Activated T-cell treated with anti-CD3 and anti-CD28 coated beads, Interleukin-2, amount 50 U/mL, for 72 hours (primary cell): ENCODE results near the gene BDKRB1. TPM values are rescaled to one million over a fixed set of nuclear protein-coding genes. Genes with fewer than 3 reads are reported as not detected.

ENCODE experiments used
- ATAC-seq, 2 donors: fragments of 150-1000 bp; cut with Tn5 transposase; replicated peaks in 1 of 2; 2 replicates each; pipeline ENCODE4 v1.10.0; 2021; ENCODE audit warnings: moderate library complexity in 2 of 2, mild to moderate bottlenecking in 1 of 2
- DNase-seq, 2 donors: peaks; one replicate each; pipeline ENCODE4 v3.0.0; 2021 to 2022; ENCODE audit warnings: mixed read lengths in 1 of 2
- H3K27ac Mint-ChIP-seq: one replicate; pipeline ENCODE4 v1.8.0; 2022; ENCODE audit warnings: mild to moderate bottlenecking, moderate library complexity, mixed read lengths
- H3K27me3 Mint-ChIP-seq: one replicate; pipeline ENCODE4 v1.8.0; 2022; ENCODE audit warnings: low read depth, mixed read lengths
- H3K36me3 Mint-ChIP-seq, 2 donors: one replicate each; pipeline ENCODE4 v1.8.0; 2022; ENCODE audit warnings: mixed read lengths in 2 of 2, mild to moderate bottlenecking in 1 of 2; ENCODE audit not compliant: insufficient read depth in 2 of 2
- H3K4me1 Mint-ChIP-seq: one replicate; pipeline ENCODE4 v1.8.0; 2022; ENCODE audit warnings: low read depth, mixed read lengths
- H3K4me3 Mint-ChIP-seq, 2 donors: one replicate each; pipeline ENCODE4 v1.8.0; 2022; ENCODE audit warnings: mild to moderate bottlenecking in 2 of 2, mixed read lengths in 2 of 2, moderate library complexity in 2 of 2
- H3K9me3 Mint-ChIP-seq, 2 donors: one replicate each; pipeline ENCODE4 v1.8.0; 2022; ENCODE audit warnings: mixed read lengths in 2 of 2
- total RNA-seq, 2 donors: library from RNA; stranded (reverse); gene quantifications; one replicate each; pipeline ENCODE4 v1.2.3, GENCODE V29; 2022

The BDKRB1 gene
- total RNA-seq, 2 donors from 2014 or later = not detected

DNA sequence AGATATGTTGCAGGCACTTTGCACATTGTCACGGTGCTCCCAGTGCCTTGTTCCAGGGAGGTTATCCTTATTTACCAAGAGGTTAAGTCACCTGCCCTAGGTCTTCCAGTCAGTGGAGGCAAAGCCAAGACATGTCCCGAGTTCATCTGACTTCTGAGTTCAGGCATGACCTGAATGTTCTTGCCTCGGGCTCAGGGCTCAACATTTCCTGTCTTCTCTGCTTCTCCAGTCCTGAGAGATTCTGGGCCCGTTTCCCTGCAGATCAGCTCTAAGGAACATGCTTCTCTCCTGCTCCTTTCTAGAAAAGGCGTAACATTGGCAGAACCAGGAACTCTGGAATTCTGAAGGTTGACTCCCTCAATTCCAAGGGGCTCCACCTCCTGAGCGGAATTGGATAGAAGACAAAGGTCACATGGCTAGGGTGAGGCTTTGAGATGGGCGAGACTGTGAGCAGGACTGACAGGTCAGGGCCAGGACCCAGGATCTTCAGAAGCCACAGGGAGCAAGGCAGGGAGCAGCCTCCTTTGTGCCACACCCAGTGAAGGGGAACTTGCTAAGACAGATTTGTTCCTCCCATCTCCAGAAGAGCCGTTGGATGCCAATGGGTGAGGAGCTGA, 31.4 kb upstream of the BDKRB1 start:
- Mint-ChIP-seq H3K4me3 (no peak overlapping the region), H3K36me3 (no peaks in the 10 kb centered on the region), H3K27ac (no peak overlapping the region), H3K9me3 (no peaks in the 10 kb centered on the region), H3K4me1 (no peaks in the 10 kb centered on the region), H3K27me3 (no peaks in the 10 kb centered on the region)
- DNase-seq (no peak), ATAC-seq (no peak)

DNA sequence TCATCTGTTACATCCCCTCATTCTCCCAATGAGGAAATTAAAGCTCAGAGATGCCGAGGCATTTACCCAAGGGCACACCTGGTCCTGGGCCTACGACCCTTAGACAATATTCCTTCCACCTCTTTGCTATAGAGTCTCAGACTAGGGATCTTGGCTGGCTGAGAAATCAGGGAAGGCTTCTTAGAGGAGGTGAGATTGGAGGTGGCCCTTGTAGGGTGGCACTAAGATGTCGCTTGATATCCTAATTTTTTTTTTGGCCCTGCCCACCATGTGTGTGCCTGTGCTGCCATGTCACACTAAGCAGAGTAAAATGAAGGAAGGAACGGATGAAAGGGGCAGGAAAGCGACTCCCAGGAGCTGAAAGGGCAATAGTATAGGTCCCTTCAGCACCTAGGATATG, 30.8 kb upstream of the BDKRB1 start:
- no peaks in the 10 kb centered on the region for H3K4me1 Mint-ChIP-seq
- H3K27ac Mint-ChIP-seq = no peak overlapping the region
- DNase-seq (no peak), ATAC-seq (no peak)
- H3K4me3 Mint-ChIP-seq = no peak overlapping the region
- no peaks in the 10 kb centered on the region for H3K27me3 Mint-ChIP-seq
- no peaks in the 10 kb centered on the region for H3K9me3 Mint-ChIP-seq
- no peaks in the 10 kb centered on the region for H3K36me3 Mint-ChIP-seq

DNA sequence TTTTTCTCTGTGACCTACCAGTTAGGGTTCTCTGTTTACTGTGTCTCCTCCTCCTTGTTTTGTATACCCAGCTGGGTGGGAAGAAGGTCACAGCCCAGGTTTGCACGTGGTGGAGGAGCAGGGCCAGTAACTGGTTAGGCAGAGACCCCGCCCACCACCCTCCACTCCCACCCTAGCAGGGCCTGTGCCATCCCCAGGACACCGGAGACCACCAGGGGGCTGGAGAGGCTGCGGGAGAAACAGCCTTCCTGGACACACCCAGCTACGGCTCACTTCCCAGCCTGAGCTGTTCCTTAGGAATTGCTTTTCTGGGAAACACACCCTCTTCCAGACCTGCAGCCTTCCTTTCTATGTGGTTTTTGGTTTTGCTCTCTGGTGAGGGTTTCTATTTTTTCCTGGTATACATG, 30.3 kb upstream of the BDKRB1 start:
- no peaks in the 10 kb centered on the region for H3K9me3 Mint-ChIP-seq
- H3K36me3 Mint-ChIP-seq = no peaks in the 10 kb centered on the region
- no peaks in the 10 kb centered on the region for H3K4me1 Mint-ChIP-seq
- ATAC-seq (no peak), DNase-seq (no peak)
- H3K27ac Mint-ChIP-seq = no peak overlapping the region
- no peak overlapping the region for H3K4me3 Mint-ChIP-seq
- H3K27me3 Mint-ChIP-seq = no peaks in the 10 kb centered on the region

DNA sequence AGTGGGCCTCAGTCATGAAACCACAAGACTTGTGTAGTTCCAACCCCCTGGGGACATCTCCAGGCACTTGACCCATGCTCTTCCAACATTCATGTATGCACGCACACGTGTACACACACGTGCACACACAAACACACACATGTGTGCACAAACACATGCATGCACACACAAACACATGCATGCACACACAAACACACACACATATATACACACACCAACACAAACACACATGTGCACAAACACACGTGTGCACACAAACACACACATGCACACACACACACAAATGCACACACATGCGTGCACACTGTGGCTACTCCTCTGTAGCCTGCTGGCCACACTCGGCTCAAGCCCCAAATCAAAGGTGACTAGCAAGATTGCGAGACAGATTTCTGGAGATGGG, 28.6 kb upstream of the BDKRB1 start:
- no peaks in the 10 kb centered on the region for H3K36me3 Mint-ChIP-seq
- no peak overlapping the region for H3K27ac Mint-ChIP-seq
- H3K4me1 Mint-ChIP-seq = no peaks in the 10 kb centered on the region
- ATAC-seq (no peak), DNase-seq (no peak)
- H3K4me3 Mint-ChIP-seq = no peak overlapping the region
- H3K27me3 Mint-ChIP-seq = no peaks in the 10 kb centered on the region
- H3K9me3 Mint-ChIP-seq = no peaks in the 10 kb centered on the region

DNA sequence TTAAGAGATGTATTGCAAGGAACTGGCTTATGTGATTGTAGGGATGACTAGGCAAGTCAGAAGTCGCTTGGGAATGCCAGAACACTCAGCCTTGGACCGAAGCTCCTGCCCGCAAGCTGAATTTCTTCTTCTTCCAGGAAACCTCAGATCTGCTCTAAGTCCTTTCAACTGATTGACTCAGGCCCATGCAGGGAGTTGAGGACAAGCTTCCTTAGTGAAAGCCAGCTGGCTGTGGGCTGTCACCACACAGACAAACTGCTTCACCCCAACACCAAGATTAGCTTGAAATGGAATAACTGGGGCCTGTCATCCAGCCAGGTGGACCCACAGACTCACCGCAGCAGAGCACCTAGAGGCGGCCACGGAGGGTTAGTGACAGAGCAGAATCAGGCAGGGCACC, 26.7 kb upstream of the BDKRB1 start:
- H3K4me3 Mint-ChIP-seq = no peak overlapping the region
- H3K36me3 Mint-ChIP-seq = no peaks in the 10 kb centered on the region
- no peaks in the 10 kb centered on the region for H3K27me3 Mint-ChIP-seq
- ATAC-seq = no peak
- no peak for DNase-seq
- no peaks in the 10 kb centered on the region for H3K4me1 Mint-ChIP-seq
- H3K27ac Mint-ChIP-seq = no peak overlapping the region
- H3K9me3 Mint-ChIP-seq = no peaks in the 10 kb centered on the region

DNA sequence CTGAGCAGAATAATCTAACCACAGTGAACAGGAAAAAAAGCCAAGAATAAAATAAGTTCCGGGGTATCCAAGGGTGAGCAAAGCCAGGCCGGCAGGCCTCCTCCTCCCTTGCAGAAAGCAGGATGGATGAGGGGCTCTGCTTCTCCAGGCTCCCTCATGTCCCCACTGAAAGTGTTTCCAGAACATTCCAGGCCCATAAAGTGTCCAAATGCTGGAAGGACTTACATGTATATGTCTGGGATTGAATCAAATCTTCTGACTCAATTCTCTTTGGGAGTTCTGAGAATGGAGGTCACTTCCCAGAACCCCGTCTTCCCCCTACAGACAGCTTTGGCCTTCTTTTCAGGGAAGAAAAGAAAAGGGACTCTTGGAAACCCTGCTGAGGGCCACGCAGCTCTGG, 25.0 kb upstream of the BDKRB1 start:
- Mint-ChIP-seq H3K27ac (no peak overlapping the region), H3K4me1 (no peaks in the 10 kb centered on the region), H3K9me3 (no peaks in the 10 kb centered on the region), H3K36me3 (no peaks in the 10 kb centered on the region), H3K27me3 (no peaks in the 10 kb centered on the region), H3K4me3 (no peak overlapping the region)
- no peak for DNase-seq
- no peak for ATAC-seq

DNA sequence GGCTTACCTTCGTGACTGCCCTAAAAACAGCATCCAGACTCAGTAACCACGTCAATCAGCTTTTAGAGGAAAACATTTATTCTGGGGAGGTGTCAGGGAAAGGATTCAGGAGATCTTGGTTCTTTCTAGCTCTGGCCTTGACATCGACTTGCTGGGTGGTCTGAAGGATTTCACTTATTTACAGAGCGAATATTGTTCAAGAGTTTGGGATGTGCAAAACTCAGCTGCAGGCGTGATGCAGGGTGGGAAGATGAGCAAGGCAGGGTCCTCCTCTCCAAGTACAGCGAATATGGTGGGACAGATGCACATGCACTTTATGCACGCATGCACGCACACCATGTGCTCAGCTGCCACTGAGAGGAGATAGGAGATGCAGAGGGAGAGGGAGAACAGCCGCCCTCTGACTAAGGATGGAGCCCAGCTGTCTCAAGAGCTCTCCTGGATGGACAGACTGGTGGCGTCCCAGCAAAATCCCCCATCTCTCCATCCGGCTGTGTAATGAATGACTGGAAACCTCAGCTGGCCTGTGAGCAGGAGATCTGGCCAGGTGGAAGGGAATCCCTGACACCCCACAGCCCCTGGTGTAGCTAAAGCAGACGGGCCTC, 24.4 kb upstream of the BDKRB1 start:
- no peak for ATAC-seq
- Mint-ChIP-seq H3K36me3 (no peaks in the 10 kb centered on the region), H3K27me3 (no peaks in the 10 kb centered on the region), H3K4me1 (no peaks in the 10 kb centered on the region), H3K4me3 (no peak overlapping the region), H3K27ac (no peak overlapping the region), H3K9me3 (no peaks in the 10 kb centered on the region)
- no peak for DNase-seq

DNA sequence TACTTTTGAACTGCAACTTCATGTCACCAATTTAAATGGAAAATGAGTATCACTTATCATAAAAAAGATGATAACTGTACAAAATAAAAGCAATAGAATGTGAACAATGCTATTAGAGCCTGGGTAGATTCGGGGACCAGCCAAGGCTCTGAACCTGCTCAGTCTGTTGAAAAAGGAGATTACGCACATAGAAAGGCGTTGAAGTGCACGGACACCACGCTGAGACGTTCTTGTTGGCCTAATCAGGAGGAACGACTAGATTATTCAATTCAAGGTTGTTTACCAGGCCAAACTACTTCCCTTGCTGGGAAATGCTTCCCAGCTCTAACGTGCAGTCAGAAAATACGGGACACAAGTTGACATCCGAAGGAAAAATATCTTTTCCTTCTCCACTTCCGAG, 23.5 kb upstream of the BDKRB1 start:
- ATAC-seq = no peak
- Mint-ChIP-seq H3K9me3 (no peaks in the 10 kb centered on the region), H3K4me3 (no peak overlapping the region), H3K27ac (no peak overlapping the region), H3K4me1 (no peaks in the 10 kb centered on the region), H3K27me3 (no peaks in the 10 kb centered on the region), H3K36me3 (no peaks in the 10 kb centered on the region)
- DNase-seq = no peak

DNA sequence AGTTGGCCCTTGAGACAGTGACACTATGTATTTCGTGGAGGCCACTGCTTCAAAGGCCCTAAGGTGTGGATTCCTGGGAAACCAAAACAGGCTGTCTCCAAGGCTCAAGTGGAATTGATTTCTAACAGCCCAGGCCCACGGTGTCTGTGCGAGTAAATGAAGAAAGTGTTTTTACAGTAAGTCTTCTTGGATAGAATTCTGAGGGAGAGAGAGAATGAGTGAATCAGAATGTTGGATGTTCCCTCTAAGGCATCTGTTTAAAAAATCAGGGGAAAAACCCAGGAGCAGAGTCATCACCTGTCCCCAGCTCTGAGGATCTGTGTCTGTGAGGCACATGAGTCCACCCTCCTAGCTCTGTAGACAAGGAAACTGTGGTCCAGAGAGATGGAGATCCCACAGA, 22.3 kb upstream of the BDKRB1 start:
- no peak for ATAC-seq
- Mint-ChIP-seq H3K4me1 (no peaks in the 10 kb centered on the region), H3K4me3 (no peak overlapping the region), H3K36me3 (no peaks in the 10 kb centered on the region), H3K27ac (no peak overlapping the region), H3K9me3 (no peaks in the 10 kb centered on the region), H3K27me3 (no peaks in the 10 kb centered on the region)
- no peak for DNase-seq

DNA sequence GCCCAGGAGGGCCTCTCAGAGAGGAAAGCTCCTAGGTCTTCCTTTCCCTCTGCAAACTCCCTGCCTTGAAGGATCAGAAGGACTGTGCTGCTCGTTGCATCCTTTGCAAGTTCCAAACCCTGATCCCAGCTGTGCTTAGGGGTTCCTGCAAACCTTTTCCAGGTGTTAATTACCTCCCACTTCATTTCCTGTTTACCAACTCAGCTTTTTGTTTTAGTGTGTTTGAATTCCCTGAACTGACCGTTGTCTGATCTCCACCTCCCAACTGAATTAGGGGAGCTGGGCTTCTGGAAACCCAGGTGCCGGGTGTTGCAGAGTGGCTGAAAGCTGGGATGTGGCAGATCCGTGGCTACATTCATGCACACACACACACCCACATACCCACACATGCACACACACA, 20.6 kb upstream of the BDKRB1 start:
- Mint-ChIP-seq H3K4me3 (no peak overlapping the region), H3K4me1 (no peaks in the 10 kb centered on the region), H3K36me3 (no peaks in the 10 kb centered on the region), H3K27ac (no peak overlapping the region), H3K9me3 (no peaks in the 10 kb centered on the region), H3K27me3 (no peaks in the 10 kb centered on the region)
- DNase-seq = no peak
- ATAC-seq = no peak

DNA sequence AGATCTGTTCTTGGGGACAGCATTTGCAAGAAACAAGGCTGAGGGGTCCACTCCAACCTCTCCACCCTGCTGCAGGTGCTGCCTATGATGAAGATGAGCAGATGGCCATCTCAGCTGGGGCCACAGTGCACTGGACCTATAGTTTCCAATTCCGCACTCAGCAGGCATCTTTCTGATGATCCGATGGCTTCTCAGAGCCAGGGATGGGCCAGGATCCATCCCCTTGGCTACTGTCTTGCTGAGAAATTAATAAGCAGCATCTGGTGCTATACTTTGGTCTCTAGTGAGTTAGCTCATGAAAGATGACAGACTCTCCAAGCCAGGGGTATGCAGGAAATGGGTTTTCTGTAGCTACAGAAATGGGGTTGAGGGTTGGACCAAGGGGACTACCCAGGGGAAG, 18.4 kb upstream of the BDKRB1 start:
- DNase-seq (no peak), ATAC-seq (no peak)
- H3K27me3 Mint-ChIP-seq = no peaks in the 10 kb centered on the region
- no peak overlapping the region for H3K4me3 Mint-ChIP-seq
- H3K9me3 Mint-ChIP-seq = no peaks in the 10 kb centered on the region
- H3K27ac Mint-ChIP-seq = no peak overlapping the region
- H3K36me3 Mint-ChIP-seq = no peaks in the 10 kb centered on the region
- H3K4me1 Mint-ChIP-seq = no peaks in the 10 kb centered on the region

DNA sequence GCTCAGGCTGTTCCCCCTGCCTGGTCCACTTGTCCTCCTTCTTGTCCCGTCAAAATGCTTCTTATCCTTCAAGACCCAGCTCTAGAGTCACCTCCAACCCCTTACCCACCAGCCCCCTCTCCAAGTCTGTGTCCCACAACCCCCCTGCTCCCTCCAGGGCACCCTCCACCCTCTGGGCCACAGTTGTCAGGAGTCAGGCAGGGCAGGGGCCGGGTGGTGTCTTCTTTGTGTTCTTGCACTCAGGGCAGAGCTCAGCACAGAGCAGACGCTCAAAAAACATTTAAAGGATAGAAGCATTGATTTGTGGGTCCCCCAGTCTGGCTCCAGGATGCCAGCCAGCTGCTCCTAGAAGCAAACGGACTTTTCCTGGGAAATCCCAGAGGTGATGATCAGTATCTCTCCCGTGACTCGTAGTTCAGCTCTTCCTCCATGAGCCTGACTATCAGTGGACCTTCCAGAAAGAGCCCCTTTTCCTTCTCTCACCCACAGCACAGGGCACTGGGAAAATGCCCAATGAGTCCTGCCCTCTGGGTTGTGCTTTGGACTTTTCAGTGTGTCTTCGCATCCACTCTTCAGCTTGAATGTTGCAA, 17.2 kb upstream of the BDKRB1 start:
- H3K4me1 Mint-ChIP-seq = no peaks in the 10 kb centered on the region
- no peak for ATAC-seq
- H3K36me3 Mint-ChIP-seq = no peaks in the 10 kb centered on the region
- H3K4me3 Mint-ChIP-seq = no peak overlapping the region
- H3K27ac Mint-ChIP-seq = no peak overlapping the region
- no peak for DNase-seq
- H3K9me3 Mint-ChIP-seq = no peaks in the 10 kb centered on the region
- H3K27me3 Mint-ChIP-seq = no peaks in the 10 kb centered on the region

DNA sequence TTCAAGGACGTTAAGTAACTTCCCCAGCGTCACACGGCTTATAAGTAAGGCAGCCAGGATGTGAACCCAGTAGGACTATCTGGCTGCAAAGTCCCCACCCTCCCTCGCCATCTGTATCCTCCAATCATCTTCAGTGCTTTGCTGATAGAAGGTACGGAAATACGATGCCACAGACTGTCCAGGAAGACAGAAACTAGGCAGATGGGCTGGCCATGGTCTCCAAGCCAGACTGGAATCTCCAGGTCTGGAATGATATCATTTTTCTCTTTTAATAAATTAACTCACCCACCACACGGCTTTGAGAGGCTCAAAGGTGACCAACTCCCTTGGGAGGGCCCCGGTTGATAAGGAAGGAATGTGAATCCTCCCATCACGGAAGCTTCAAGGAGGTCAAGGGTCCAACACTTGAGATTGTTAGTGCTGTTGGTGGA, 16.3 kb upstream of the BDKRB1 start:
- H3K27ac Mint-ChIP-seq = no peak overlapping the region
- no peaks in the 10 kb centered on the region for H3K36me3 Mint-ChIP-seq
- H3K4me1 Mint-ChIP-seq = no peaks in the 10 kb centered on the region
- H3K27me3 Mint-ChIP-seq = no peaks in the 10 kb centered on the region
- no peak overlapping the region for H3K4me3 Mint-ChIP-seq
- H3K9me3 Mint-ChIP-seq = no peaks in the 10 kb centered on the region
- DNase-seq (no peak), ATAC-seq (no peak)

DNA sequence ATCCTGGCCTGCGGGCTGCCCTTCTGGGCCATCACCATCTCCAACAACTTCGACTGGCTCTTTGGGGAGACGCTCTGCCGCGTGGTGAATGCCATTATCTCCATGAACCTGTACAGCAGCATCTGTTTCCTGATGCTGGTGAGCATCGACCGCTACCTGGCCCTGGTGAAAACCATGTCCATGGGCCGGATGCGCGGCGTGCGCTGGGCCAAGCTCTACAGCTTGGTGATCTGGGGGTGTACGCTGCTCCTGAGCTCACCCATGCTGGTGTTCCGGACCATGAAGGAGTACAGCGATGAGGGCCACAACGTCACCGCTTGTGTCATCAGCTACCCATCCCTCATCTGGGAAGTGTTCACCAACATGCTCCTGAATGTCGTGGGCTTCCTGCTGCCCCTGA, 15.4 kb upstream of the BDKRB1 start:
- no peak overlapping the region for H3K27ac Mint-ChIP-seq
- H3K36me3 Mint-ChIP-seq = no peaks in the 10 kb centered on the region
- no peaks in the 10 kb centered on the region for H3K27me3 Mint-ChIP-seq
- no peaks in the 10 kb centered on the region for H3K9me3 Mint-ChIP-seq
- H3K4me3 Mint-ChIP-seq = no peak overlapping the region
- H3K4me1 Mint-ChIP-seq = no peaks in the 10 kb centered on the region
- DNase-seq (no peak), ATAC-seq (no peak)
